Motor neuron (in vitro differentiated cells): Measurements from ENCODE around the gene CPED1. TPM values are rescaled to one million over a fixed set of nuclear protein-coding genes. Genes with fewer than 3 reads are reported as not detected.
"Not testable (repeated sequence)": the region's sequence is repeated elsewhere in the genome, so short reads cannot be mapped to it uniquely, and the experiment has no call there.

ENCODE experiments used
- ATAC-seq, 8 experiments: fragments of 200-7000 bp; cut with Tn5 transposase; replicated peaks in 6 of 8; 2 replicates each; pipeline ENCODE4 v1.8.0; 2021; ENCODE audit warnings: mild to moderate bottlenecking in 8 of 8, moderate library complexity in 8 of 8
- H3K27ac ChIP-seq, 2 donors: fragments of 250-450 bp; sonication (Bioruptor Pico); 2 replicates each; pipeline ENCODE4 v1.9.0; 2021; ENCODE audit warnings: antibody characterized with exemption in 2 of 2, mild to moderate bottlenecking in 2 of 2, moderate library complexity in 1 of 2
- H3K4me1 ChIP-seq, 2 donors: fragments of 250-450 bp; sonication (Bioruptor Pico); replicated peaks in 1 of 2; 2 replicates each; pipeline ENCODE4 v1.6.1; 2021; ENCODE audit warnings: antibody characterized with exemption in 2 of 2, mild to moderate bottlenecking in 2 of 2, moderate library complexity in 1 of 2
- H3K4me3 ChIP-seq, 5 donors: fragments of 250-450 bp; sonication (Bioruptor Pico); 2 replicates each; pipeline ENCODE4 v1.9.0; 2021; ENCODE audit warnings: antibody characterized with exemption in 5 of 5, mild to moderate bottlenecking in 5 of 5, moderate library complexity in 4 of 5
- WGBS, 10 experiments: fragments of 450-650 bp; shearing (Covaris generic); methylation state at CpG; one replicate each; pipeline ENCODE4 v1.0.0; 2022; 5-methylcytosine and 5-hydroxymethylcytosine counted together
- in situ Hi-C, 9 experiments: fragments of 400-800 bp; cut with MboI; loops; one replicate each; pipeline ENCODE4 v1.15.0; 2021; ENCODE audit warnings: low sequenced_read_pairs in 9 of 9, low pct_unique_long_range_greater_than_20kb in 2 of 9; ENCODE audit not compliant: unreplicated experiment in 9 of 9
- total RNA-seq, 8 experiments: library from RNA; unstranded; fragments of 300-600 nt; gene quantifications; 2 replicates each; pipeline versions ENCODE4 v1.2.3 to v1.2.4, GENCODE V29; 2022

CPED1 gene
- total RNA-seq, 8 experiments from 2014 or later: 0.05 to 21.8 (median 0.47) TPM; not detected in 1

- ATAC-seq, H3K4me3 ChIP-seq, in situ Hi-C loops, H3K27ac ChIP-seq, H3K4me1 ChIP-seq: not testable (repeated sequence)
- 89 to 100% methylated on average over 1 of the region's 2 CpGs; no CpG with 5 or more reads in 8 of the 10 experiments for WGBS, 10 experiments
Measured at GRCh38 chr7:121221108-121221507, 232.6 kb downstream of the CPED1 start.

GRCh38 chr7:121228779-121229178 is 240.3 kb downstream of the CPED1 start:
- Histone ChIP-seq H3K27ac (no peak overlapping the region), H3K4me1 (no peaks in the 10 kb centered on the region), H3K4me3 (no peak overlapping the region)
- ATAC-seq: no peak
- in situ Hi-C loops: no loop called here
- 55 to 100% (median 85%) methylated on average over 1 of the region's 1 CpG; no CpG with 5 or more reads in 2 of the 10 experiments for WGBS, 10 experiments

- ATAC-seq: no peak
- H3K4me1 ChIP-seq: no peaks in the 10 kb centered on the region
- in situ Hi-C loops: no loop called here
- H3K4me3 ChIP-seq: no peak overlapping the region
- H3K27ac ChIP-seq: no peak overlapping the region
Measured at GRCh38 chr7:121235201-121235600, 246.7 kb downstream of the CPED1 start.

- in situ Hi-C loops: no loop called here
- Histone ChIP-seq H3K4me1 (no peaks in the 10 kb centered on the region), H3K27ac (no peak overlapping the region), H3K4me3 (no peak overlapping the region)
- WGBS, 10 experiments: 57 to 100% (median 80%) methylated on average over 1 to 3 of the region's 3 CpGs; no CpG with 5 or more reads in 2 of the 10 experiments
- no peak for ATAC-seq
Measured at GRCh38 chr7:121237601-121238000, 249.1 kb downstream of the CPED1 start.

- in situ Hi-C loops: no loop called here
- Histone ChIP-seq H3K4me3 (no peak overlapping the region), H3K4me1 (no peaks in the 10 kb centered on the region), H3K27ac (no peak overlapping the region)
- 40 to 100% (median 78%) methylated on average over 1 to 7 of the region's 7 CpGs; no CpG with 5 or more reads in 1 of the 10 experiments for WGBS, 10 experiments
- ATAC-seq: no peak
Measured at GRCh38 chr7:121244120-121244870, 255.8 kb downstream of the CPED1 start.

- WGBS, 10 experiments: no CpG with 5 or more reads among the region's 1 CpG
- H3K27ac ChIP-seq, ATAC-seq, H3K4me1 ChIP-seq, H3K4me3 ChIP-seq, in situ Hi-C loops: not testable (repeated sequence)
Measured at GRCh38 chr7:121251367-121251766, 262.9 kb downstream of the CPED1 start.

GRCh38 chr7:121252523-121253235 is 264.2 kb downstream of the CPED1 start:
- H3K4me3 ChIP-seq, H3K27ac ChIP-seq, H3K4me1 ChIP-seq, ATAC-seq, in situ Hi-C loops: not testable (repeated sequence)
- WGBS, 10 experiments: 83 to 100% methylated on average over 1 of the region's 5 CpGs; no CpG with 5 or more reads in 8 of the 10 experiments

- in situ Hi-C loops: no loop called here
- no peak for ATAC-seq
- no peak overlapping the region for H3K4me3 ChIP-seq
- 76 to 100% (median 84%) methylated on average over 1 to 4 of the region's 4 CpGs for WGBS, 10 experiments
- H3K4me1 ChIP-seq: no peaks in the 10 kb centered on the region
- H3K27ac ChIP-seq: no peak overlapping the region
Measured at GRCh38 chr7:121259826-121260225, 271.3 kb downstream of the CPED1 start.

- ATAC-seq: no peak
- no peak overlapping the region for H3K27ac ChIP-seq
- H3K4me3 ChIP-seq: no peak overlapping the region
- whole genome bisulfite sequencing, 10 experiments: 20 to 100% (median 82%) methylated on average over 1 to 3 of the region's 3 CpGs; no CpG with 5 or more reads in 2 of the 10 experiments
- in situ Hi-C loops: no loop called here
- H3K4me1 ChIP-seq: no peaks in the 10 kb centered on the region
Measured at GRCh38 chr7:121261207-121261884, 272.8 kb downstream of the CPED1 start.

- 17 to 89% (median 50%) methylated on average over 1 of the region's 1 CpG; no CpG with 5 or more reads in 5 of the 10 experiments for WGBS, 10 experiments
- in situ Hi-C loops: no loop called here
- H3K27ac ChIP-seq: no peak overlapping the region
- ATAC-seq: no peak
- no peak overlapping the region for H3K4me3 ChIP-seq
- H3K4me1 ChIP-seq: no peaks in the 10 kb centered on the region
Measured at GRCh38 chr7:121262221-121262620, 273.7 kb downstream of the CPED1 start.

- 67 to 100% (median 100%) methylated on average over 1 of the region's 1 CpG; no CpG with 5 or more reads in 3 of the 10 experiments for WGBS, 10 experiments
- ATAC-seq: no peak
- H3K4me1 ChIP-seq: no peaks in the 10 kb centered on the region
- in situ Hi-C loops: no loop called here
- H3K4me3 ChIP-seq: no peak overlapping the region
- H3K27ac ChIP-seq: no peak overlapping the region
Measured at GRCh38 chr7:121262969-121263368, 274.5 kb downstream of the CPED1 start.

- Histone ChIP-seq H3K27ac (no peak overlapping the region), H3K4me3 (no peak overlapping the region), H3K4me1 (no peaks in the 10 kb centered on the region)
- no peak for ATAC-seq
- 40 to 100% (median 82%) methylated on average over 1 to 3 of the region's 3 CpGs; no CpG with 5 or more reads in 1 of the 10 experiments for WGBS, 10 experiments
- in situ Hi-C loops: no loop called here
Measured at GRCh38 chr7:121266307-121266894, 277.9 kb downstream of the CPED1 start.

GRCh38 chr7:121267612-121268011 is 279.1 kb downstream of the CPED1 start:
- 0 to 83% (median 63%) methylated on average over 1 of the region's 1 CpG; no CpG with 5 or more reads in 2 of the 10 experiments for WGBS, 10 experiments
- no peak for ATAC-seq
- Histone ChIP-seq H3K4me3 (no peak overlapping the region), H3K4me1 (no peaks in the 10 kb centered on the region), H3K27ac (no peak overlapping the region)
- in situ Hi-C loops: no loop called here
